Bronchial epithelial cell (primary cell): ENCODE data around the gene SLC49A4. TPM values are rescaled to one million over a fixed set of nuclear protein-coding genes. Genes with fewer than 3 reads are reported as not detected.

Experiments
- DNase-seq: peaks from one replicate; pipeline ENCODE4 v3.0.0-alpha.2; 2010; ENCODE audit warnings: low read depth
- FAIRE-seq: peaks from 2 replicates; lab custom pipeline; 2011; peaks lifted over from hg19 to GRCh38; lab: Jason Lieb, UNC
- H3K27me3 ChIP-seq: 2 replicates; pipeline ENCODE4 v1.5.1; 2011; ENCODE audit warnings: low read length; ENCODE audit not compliant: control insufficient read depth, insufficient read depth
- H3K36me3 ChIP-seq: 2 replicates; pipeline ENCODE4 v1.5.1; 2011; ENCODE audit warnings: low read length; ENCODE audit not compliant: control insufficient read depth, insufficient read depth
- H3K4me3 ChIP-seq: 2 replicates; pipeline ENCODE4 v1.5.1; 2011; ENCODE audit warnings: mild to moderate bottlenecking, low read depth, low read length, control low read depth
- CTCF ChIP-seq: IDR thresholded peaks from 2 replicates; pipeline ENCODE4 v1.5.1; 2011; ENCODE audit warnings: mild to moderate bottlenecking, moderate library complexity, low read length, control low read depth, inconsistent platforms; ENCODE audit not compliant: insufficient read depth, severe bottlenecking
- total RNA-seq: library from RNA; depleted of rRNA; stranded (reverse); fragments of >200 nt; gene quantifications from 2 replicates; pipeline ENCODE4 v1.2.1, GENCODE V29; 2014

The SLC49A4 gene
- total RNA-seq, 1 donor from 2014 or later: 21.6 TPM

GRCh38 chr3:122816587-122816986, 21.7 kb downstream of the SLC49A4 start:
- no peak overlapping the region for H3K4me3 ChIP-seq
- peaks cover 3% of the 10 kb centered on the region for H3K36me3 ChIP-seq
- no peak for DNase-seq
- TF ChIP-seq CTCF: no peak
- no peaks in the 10 kb centered on the region for H3K27me3 ChIP-seq
- FAIRE-seq: no peak

- DNase-seq (peak; percentile 12), FAIRE-seq (no peak)
- Histone ChIP-seq H3K4me3 (no peak overlapping the region), H3K27me3 (no peaks in the 10 kb centered on the region), H3K36me3 (peaks cover 5% of the 10 kb centered on the region)
- TF ChIP-seq CTCF: no peak
These were observed 29.9 kb downstream of the SLC49A4 start for GRCh38 chr3:122824465-122825381.

- peaks cover 5% of the 10 kb centered on the region for H3K36me3 ChIP-seq
- H3K4me3 ChIP-seq: no peak overlapping the region
- no peaks in the 10 kb centered on the region for H3K27me3 ChIP-seq
- FAIRE-seq (no peak), DNase-seq (no peak)
- TF ChIP-seq CTCF: no peak
These were observed 30.6 kb downstream of the SLC49A4 start for GRCh38 chr3:122825460-122825859.

- no peak for FAIRE-seq
- peaks cover 4% of the 10 kb centered on the region for H3K36me3 ChIP-seq
These were observed 31.4 kb downstream of the SLC49A4 start for GRCh38 chr3:122826278-122826677.

GRCh38 chr3:122828281-122828680, 33.4 kb downstream of the SLC49A4 start:
- H3K4me3 ChIP-seq: no peak overlapping the region
- no peaks in the 10 kb centered on the region for H3K27me3 ChIP-seq
- peaks cover 5% of the 10 kb centered on the region for H3K36me3 ChIP-seq
- DNase-seq: no peak
- no peak for FAIRE-seq
- no peak for TF ChIP-seq CTCF

More at GRCh38 chr3:122826278-122826677, 31.4 kb downstream of the SLC49A4 start:
- no peak overlapping the region for H3K4me3 ChIP-seq
- no peak for DNase-seq
- no peak for TF ChIP-seq CTCF
- H3K27me3 ChIP-seq: no peaks in the 10 kb centered on the region
